Stimulated activated CD8-positive, alpha-beta memory T cell treated with anti-CD3 and anti-CD28 coated beads, Interleukin-12 subunit alpha, Interleukin-12 subunit beta, amount 100 ng/mL, for 24 hours (primary cell): ENCODE measurements around the gene BZW2.
"Not testable (repeated sequence)": the region's sequence is repeated elsewhere in the genome, so short reads cannot be mapped to it uniquely, and the experiment has no call there.

ENCODE experiments used
- DNase-seq: peaks from one replicate; pipeline ENCODE4 v3.0.0-alpha.2; 2020; ENCODE audit errors: extremely low read depth

BZW2 gene

DNA sequence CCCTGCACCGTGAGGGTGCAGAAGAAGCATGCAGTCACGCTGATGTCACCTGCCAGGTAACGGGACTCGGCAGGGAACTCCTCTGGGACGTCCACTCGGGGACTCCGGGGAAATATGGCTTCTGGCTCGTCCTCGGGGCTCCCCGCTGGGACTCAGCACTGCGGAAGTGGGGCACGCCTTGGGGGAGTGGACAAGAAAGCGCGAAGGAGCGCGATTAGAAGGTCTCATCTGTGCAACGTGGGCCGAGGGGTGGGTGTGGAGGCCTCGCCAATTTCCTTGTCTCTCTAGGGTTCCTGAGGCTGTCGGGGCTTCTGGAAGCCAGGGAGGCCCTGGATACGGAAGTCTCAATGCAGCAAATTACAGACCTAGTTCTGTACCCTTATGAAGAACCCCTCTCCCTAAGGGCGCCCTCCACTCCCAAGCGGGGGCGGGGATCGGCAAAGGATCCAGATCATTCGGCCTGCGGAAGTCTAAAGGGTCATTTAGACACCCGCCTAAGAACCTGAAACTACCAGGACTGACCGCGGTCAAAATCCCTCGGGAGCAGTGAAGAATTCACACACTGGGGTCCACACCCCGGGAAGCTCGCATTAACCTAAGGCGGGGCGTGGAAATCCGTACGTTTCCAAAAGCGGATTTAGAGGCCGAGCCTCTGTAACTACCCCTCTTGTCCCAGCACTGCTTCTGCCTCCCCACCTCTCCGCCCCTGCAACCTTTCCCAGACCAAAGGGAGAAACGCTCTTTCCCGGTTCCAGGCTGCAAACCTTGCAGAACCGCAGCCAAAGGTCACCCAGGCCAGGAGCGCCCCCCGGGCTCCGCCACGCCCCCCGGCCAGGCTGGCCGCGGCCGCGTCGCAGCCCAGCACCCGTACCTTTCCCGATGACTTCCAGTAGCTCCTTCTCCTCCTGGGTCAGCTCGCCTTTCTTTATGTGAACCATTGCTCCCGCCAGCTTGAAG is 1.1 kb upstream of the BZW2 start:
- no peak for DNase-seq

DNA sequence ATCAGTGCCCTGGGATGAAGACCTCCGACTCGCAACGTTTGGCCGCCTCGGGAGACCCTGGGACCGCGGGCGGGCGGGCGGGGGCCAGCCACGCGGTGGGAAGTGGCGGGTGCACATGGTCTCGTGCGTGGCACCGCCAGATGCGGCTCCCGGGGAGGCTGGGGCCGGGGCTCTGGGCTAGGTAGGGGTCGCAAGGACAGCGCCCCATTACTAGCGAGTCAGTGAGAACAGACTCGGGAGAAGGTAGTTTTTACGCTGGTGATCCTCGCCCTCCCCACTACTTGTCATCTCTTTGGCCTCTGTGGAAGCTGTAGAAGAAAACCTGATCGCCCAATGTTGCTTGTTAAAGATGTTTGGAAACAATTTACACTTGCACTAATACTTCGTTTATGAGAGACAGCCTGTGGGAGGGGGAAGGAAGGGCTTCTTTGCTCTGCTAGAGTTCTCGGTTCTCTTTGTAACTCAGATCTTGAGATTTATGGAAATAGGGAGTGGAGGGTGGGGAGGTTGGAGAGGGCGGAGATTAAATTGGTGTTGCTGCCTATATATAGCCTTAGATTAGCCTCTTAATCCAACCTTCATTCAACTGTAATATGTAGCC is 591 bp downstream of the BZW2 start:
- DNase-seq = no peak

DNA sequence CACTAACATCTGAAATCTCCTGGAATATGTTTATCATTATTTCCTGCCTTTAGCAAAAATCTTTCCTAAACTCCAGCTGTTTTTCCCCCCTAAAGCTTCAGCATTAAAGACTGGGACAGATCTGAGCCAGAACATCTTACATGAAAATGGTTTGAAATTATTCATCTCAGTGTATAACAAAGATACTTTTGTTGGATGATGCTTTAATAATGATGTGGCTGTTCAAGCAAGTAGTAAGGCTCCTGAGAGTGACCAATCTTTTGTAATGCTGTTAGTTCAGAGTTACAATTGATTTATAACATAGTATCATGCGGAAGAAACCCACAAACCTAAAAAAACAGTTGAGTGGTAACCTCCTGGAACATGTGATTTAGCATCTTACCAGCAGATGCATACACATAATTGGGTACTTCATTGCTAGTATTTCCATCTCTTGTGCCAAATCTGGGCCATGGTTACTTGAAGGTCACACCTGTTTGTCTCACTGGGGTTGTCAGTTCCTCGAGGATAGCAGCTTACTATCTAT is 1.5 kb downstream of the BZW2 start:
- DNase-seq = no peak

DNA sequence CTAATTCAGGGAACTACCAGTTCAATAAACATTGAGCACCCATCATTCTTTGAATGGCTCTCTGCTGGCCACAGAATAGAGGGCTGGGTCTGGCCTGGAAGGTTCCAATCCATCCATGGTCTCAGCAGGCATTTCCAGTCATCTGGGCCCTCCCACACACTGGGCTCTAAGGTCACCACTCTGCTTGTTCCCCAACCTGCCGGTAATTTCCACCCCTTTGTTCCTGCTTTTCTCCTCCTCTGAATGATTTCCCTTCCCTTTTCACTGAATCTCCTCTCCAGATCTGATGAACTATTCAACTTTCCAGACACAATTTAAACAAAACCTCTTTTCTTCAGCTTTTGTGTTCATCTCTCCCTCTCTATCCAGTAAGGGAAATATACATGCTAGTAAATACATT is 2.6 kb downstream of the BZW2 start:
- DNase-seq = no peak

DNA sequence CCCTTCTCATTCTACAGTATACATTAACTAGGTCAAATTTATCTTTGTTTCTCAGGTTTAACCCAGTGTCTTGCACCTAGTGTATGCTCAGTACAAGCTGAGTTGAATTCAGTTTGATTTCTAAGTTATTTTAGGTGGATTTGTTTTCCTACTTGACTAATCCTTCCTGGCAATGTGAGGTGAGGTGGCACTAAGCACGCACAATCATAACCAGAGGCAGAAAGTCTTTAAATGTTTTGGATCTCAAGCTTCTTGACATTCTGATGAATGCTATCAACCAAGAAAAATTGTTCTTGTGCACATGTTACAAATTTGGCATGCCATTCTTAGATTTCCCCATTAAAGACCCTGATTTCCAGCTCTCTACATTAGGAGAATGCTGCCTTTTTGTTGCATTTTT is 3.2 kb downstream of the BZW2 start:
- no peak for DNase-seq

DNA sequence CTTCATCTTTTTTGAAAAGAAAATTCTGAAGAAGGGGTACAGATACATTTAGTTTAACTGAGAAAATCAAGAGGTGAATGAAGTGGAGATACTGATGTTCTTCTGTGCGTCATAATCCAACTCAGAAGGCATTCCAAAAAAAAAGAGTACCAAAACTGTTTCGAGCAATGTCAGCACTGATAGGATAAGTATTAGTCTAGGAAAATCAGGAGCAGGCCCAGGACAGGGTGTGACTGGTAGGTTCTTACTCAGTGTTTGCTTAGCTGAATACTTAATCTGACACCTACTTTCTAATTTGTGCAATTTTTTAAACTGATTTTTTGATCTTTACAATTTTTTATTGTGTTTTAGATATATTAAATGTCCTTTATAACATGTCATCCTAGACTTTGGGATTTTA is 4.3 kb downstream of the BZW2 start:
- no peak for DNase-seq

DNA sequence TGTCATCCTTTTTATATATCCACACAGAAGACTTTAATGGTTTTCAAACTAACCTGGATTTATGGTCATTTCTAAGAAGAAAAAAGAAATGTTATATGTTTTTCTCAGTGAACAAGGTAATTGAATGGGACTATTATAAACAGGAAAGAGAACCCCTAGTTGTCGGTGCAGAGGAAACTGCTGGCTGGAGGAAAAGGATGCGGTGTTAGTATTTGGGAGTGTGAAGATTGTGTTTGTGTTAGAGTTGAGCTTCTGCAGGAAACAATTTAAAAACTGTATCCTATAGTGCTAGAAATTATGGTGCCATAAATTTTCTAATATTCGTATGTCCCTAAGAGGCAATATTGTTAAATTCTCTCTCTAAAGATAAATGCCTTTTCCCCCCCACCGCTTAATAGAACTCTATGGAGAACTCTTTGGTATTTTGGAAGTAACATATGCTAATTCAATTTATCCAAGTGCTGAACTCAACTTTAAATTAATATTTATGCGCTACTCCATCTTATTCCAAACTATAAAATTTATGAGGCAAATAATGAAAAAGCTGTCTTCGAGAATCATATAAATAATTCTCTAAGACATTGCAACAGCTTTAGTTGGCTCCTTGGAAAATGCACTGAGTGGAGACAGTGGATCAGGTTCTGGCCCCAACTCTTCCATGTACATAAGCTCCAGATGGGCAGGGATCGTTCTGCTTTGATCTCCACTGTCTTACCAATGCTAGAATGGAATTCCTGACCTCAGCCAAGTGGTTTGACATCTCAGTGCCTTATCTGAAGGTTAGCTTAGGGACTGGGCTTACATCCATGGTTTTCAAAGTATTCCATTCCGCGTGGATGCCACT is 5.6 kb downstream of the BZW2 start:
- no peak for DNase-seq

DNA sequence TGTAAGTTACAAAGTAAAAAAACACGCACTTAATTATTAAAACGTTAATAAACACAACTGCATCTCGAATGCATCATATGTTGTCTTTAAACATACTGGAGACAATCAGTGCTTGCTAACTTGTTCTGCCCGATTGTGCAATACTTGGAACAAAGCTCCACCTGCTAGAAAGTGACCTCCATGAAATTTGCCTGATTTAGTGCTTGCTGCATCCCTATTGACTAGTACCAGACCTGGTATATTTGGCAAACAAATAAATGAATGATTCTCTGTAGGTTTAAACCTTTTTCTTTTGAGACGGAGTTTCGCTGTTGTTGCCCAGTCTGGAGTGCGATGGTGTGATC is 6.2 kb downstream of the BZW2 start:
- no peak for DNase-seq

DNA sequence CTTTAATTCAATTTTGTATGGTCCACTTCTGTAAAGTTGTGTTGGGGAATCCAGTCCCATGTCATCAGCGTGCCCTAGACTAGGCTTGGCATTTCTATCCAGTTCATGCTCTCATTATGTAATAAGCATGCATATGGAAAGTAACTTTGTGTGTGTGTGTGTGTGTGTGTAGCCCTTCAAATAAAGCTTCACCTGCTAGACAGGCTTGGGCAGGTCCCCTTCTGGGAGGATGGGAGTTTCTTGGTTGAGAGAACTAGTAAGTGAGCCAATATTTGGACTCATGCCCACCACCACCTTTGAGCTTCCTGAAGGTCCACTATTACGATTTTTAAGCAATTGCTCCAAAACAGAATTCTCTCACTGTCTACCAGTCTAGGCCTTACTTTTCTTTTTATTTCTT is 6.9 kb downstream of the BZW2 start:
- DNase-seq = no peak

DNA sequence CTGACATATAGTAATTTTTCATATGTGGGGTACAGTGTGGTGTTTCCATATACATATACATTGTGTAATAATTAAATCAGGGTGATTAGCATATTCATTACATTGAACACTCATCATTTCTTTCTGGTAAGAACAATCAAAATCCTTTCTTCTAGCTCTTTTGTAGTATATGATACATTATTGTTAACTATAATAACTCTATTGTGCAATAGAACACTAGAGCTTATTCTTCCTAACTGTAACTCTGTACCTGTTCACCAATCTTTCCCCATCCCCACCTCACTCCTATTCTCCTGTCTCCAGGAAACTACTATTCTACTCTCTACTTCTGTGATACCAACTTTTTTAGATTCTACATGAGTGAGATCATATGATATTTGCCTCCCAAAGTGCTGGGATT is 9.4 kb downstream of the BZW2 start:
- no peak for DNase-seq

DNA sequence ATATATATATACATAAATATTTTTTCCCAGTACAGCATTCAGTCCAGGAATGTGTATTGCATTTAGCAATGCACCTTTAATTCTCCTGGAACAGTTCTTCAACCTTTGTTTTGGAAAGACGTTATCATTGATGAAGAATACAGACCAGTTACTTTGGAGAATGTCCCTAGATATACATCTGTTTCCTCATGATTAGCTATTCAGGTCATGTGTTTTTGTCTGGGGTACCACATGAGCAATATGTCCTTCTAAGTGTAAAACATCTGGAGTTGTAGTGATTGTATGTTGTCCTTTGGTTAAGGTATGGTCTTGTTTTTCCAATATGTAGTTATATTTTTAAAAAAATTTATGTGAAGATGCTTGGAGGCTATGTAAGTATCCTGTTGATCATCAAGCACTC is 10.2 kb downstream of the BZW2 start:
- no peak for DNase-seq

DNA sequence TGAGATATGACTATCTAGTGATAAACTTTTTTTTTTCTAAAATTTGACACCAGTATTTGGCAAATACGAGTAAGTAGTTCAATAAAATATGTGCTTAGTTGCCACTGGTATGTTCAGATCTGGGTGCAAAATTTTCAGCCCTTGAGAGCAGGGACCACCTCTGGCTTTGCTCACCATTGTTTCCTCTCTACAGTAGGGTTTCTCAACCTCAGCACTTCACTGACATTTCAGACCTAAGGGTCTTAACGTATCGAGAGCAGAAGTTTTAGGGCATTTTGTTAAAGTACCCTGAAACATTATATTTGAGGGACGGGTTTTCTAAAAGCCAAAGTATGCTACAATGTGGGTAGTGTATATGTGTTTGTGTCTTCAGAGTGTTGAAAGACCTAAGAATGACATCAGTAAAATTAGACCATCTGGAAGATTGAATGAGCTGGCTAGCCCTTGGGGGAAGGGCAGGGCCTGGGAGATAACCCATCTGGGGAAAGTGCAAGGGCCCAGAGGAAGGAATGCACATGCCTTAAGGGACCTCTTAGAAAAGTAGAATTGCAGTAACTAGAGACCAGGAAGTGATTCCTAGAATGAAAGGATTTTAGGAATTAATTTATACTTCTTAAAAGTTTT is 11.8 kb downstream of the BZW2 start:
- no peak for DNase-seq

DNA sequence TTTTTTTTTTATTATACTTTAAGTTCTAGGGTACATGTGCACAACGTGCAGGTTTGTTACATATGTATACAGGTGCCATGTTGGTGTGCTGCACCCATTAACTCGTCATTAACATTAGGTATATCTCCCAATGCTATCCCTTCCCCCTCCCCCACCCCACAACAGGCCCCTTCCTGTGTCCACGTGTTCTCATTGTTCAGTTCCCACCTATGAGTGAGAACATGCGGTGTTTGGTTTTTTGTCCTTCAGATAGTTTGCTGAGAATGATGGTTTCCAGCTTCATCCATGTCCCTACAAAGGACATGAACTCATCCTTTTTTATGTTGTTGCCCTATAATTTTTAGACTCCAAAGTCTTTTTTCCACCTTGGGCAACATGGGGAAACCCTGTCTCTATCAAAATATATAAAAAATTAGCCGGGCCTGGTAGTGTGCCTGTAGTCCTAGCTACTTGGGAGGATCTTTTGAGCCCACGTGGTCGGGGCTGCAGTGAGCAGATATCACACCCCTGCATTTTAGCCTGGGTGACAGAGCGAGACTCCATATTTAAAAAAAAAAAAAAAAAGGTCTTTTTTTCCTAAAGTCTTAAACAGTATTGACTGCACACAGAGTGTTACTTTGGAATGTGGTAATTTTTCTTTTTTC is 14.0 kb downstream of the BZW2 start:
- not testable (repeated sequence) for DNase-seq

DNA sequence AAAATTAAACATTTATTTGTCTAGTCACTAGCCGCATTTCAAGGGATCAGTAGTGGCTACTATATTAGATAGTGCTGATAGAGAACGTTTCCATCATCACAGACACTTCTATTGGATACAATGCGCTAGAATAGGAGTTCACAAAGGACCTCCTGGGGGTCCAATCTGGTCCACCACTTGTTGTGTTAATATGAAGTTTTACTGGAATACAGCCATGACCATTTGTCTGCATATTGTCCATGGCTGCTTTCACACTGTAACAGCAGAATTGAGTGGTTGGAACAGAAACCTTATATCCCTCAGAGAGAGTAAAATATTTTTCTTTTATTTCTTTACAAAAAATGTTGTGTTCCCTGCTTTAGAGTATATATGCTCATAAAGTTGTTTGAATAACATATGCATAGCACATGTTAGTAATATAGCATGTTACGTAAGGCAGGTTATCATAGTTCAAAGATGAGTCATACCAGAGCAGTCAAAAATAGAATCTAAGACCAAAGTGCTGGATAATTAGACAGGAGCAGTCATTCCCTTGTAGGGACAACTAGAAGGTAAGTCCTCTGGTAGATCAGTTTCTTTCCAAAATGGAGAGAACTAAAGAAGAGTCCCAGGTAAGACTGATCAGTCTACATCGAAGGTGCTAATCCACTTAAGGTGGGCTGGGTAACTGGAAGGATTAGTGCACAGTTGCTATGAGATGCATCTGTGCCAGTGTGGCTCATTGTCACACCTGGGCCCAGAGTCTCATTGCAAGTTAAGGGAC is 14.9 kb downstream of the BZW2 start:
- DNase-seq = no peak

DNA sequence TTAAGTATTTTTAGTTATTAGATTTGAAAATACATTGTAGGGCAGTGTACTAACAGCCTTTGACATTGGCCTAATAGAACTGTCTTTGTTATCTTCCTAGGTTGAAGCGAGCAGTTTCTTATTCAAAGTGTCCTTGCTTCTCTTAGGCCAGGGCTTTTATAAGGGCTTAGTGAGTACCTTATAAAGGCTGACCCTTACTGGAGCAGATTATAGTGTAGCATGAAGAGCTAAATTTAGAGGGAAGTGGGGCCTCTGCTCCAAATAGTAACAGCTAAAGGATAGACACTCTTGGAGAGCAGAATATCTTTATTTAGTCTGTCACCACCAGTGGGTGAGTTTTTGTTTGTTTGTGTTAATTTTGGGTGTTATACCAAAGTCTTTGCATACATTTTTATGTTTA is 15.9 kb downstream of the BZW2 start:
- no peak for DNase-seq

DNA sequence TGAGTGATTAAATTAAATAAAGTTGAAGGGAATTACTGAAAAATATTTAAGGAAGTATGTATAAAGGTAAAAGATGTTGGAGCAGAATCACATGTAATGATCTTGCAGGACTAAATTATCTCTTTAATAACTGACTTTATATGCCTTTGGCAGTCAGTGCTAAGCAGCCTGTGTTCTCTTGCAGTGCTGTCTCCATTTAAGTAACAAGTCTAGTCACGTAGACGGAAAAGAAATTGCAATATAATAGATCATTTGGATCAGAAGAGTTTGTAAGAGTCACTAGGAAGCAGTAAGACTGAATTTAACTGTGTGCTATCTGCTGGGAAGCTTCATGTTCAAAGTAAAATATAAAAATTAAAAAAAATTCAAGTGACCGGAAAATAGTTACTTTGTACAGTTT is 21.4 kb downstream of the BZW2 start:
- no peak for DNase-seq

DNA sequence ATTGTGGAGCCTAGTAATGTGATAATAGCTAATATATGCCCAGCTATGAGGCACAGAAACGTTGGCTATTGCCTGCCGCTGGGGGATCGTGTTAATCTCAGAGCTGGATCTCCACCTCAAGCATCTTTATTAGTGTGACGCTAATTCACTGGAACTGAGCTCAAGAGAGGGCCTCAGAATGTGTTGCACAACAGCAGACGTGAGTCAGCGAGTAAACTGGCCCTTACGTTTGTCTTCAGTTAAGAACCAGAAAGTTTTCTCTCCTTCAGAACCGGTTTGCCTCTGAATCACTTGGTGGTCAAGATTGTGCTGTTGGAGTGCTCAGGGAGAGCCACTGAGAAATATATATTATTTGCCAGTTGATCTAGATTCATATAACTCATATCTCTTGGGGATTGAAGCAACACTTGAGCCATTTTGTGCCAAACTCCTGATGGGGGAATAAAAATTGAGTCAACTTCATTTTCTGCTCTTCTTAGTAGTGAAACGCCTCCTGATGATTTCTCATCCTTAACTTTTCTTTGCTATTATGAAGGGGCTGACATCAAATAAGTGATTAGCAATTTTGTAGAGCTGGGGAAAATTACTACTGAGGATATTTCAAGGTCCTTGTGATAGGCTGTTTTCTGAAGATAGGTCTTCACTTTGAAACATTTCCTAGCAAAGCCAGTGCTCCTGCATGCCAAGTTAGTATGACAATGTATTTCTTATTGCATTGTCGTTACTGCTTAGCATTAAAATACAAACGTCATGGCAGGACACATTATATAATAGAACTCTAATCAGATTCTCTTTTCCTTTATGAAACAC is 22.3 kb downstream of the BZW2 start:
- DNase-seq = no peak

DNA sequence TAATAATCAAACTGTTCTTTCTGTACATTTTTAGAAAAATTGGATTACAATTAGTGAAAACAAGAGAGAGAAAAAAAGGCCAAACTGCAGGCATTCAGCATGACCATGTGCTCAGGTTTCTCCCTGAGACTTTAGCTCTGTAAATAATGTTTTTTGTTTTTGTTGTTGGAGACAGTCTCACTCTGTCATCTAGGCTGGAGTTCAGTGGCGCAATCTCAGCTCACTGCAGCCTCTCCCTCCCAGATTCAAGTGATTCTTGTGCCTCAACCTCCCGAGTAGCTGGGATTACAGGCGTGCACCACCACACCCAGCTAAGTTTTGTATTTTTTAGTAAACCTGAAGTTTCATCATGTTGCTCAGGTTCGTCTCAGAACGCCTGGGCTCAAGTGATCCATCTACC is 23.0 kb downstream of the BZW2 start:
- no peak for DNase-seq

DNA sequence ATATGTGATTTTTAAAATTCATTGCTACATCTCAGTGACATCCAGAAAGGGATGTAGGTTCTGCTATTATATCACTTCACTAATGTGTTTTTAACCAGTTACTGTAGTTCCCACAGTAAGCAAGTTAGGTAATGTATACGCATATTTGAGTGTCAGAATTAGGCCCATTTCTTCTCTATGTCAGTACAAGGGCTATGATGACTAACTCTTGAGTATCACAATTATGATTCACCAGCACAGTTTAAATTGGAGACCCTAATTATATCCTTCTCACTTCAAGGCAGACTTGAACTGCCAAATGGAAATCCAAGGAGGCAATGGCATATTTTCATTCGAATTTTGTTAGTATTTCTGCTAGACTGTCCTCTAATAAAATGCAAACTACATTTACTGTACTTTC is 23.6 kb downstream of the BZW2 start:
- no peak for DNase-seq

DNA sequence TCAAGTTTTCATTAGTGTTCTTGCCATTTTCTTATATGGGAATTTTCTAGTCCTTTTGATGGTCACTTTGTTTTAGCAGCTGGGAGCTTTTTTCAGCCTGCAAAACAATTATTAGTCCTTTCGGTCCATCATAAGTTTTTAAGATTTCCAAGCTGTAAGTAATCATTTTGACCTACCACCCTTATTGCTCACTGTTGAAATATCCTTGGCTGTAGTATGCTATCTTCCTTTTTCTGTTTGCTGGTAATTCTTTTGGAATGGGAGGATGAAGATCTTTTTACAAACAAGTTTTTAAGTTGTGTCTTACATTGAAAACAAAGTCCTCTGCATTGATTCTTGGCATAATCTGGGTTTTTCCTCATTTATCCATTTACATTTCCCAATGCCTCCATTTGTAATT is 24.0 kb downstream of the BZW2 start:
- DNase-seq = no peak
